Stomach (tissue), 4 donors: ENCODE data around the gene EPYC.

Source experiments
- EP300 ChIP-seq: sonication (generic); formaldehyde crosslinking; IDR thresholded peaks from one replicate; pipeline ENCODE4 v1.6.1; 2017; ENCODE audit warnings: antibody characterized with exemption
- POLR2A ChIP-seq, 4 donors: fragments of 450-650 bp; IDR thresholded peaks; one replicate each; pipeline ENCODE4 v1.6.1; 2016; ENCODE audit warnings: antibody characterized with exemption in 4 of 4, control low read depth in 2 of 4, mild to moderate bottlenecking in 1 of 4, moderate library complexity in 1 of 4
- TF ChIP-seq, protein P1 (sequence below), 7 experiments: fragments of 450-650 bp in 4 of 7; fragments of 200-600 bp in 3 of 7; sonication (generic) in 3 of 7; IDR thresholded peaks; one replicate each; pipeline ENCODE4 v1.5.1; 2016 to 2019; ENCODE audit warnings: antibody characterized with exemption in 7 of 7, control low read depth in 2 of 7, mild to moderate bottlenecking in 1 of 7

DNA sequence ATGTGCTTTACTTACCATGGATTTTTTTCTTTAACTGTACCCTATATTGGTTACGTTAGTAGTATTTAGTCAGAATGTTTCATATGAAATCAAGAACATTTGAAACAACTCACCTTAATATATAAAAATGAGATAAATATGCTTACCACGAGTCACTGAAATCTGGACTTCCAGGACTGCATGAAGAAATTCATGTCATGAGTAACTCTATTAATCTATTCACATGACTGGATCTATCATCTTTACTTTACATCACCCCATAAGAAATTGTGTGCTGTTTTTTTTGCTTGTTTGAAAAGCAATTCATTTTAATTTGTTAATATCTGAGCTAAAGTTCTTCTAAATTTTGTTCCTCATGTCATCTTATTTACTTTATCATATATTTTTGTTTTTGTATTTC is 5.2 kb downstream of the EPYC start:
- TF ChIP-seq, protein P1, sequence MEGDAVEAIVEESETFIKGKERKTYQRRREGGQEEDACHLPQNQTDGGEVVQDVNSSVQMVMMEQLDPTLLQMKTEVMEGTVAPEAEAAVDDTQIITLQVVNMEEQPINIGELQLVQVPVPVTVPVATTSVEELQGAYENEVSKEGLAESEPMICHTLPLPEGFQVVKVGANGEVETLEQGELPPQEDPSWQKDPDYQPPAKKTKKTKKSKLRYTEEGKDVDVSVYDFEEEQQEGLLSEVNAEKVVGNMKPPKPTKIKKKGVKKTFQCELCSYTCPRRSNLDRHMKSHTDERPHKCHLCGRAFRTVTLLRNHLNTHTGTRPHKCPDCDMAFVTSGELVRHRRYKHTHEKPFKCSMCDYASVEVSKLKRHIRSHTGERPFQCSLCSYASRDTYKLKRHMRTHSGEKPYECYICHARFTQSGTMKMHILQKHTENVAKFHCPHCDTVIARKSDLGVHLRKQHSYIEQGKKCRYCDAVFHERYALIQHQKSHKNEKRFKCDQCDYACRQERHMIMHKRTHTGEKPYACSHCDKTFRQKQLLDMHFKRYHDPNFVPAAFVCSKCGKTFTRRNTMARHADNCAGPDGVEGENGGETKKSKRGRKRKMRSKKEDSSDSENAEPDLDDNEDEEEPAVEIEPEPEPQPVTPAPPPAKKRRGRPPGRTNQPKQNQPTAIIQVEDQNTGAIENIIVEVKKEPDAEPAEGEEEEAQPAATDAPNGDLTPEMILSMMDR (IDR thresholded peaks at IDR 0.05): no peak
- TF ChIP-seq POLR2A (IDR thresholded peaks at IDR 0.05): no peak
- TF ChIP-seq EP300: no peak
